HG03135 (cell line): ENCODE data around the gene CLDN5.

Experiments
- ATAC-seq: cut with Tn5 transposase; IDR thresholded peaks from one replicate; pipeline ENCODE4 v1.9.1; 2021; ENCODE audit warnings: mild to moderate bottlenecking, moderate library complexity; ENCODE audit not compliant: unreplicated experiment

CLDN5 gene

DNA sequence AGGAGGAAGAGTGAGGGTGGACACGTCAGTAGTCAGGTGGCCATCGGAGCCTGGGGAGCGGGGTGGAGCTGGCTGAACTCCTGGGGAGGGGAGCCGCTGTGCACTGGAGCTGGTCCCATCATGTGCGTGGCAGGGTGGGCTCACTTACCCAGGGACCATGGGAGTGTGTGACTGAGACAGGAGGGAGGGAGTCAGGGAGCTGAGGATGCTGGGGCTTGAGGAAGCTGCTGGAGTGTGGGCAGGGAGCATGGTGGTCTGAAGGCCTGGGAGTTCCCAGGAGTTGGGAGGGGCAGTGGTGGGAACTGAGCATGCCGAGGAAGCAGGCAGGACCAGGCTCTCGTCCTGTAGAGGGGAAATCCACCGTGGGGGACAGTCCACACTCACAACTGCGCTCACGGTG is 18.0 kb downstream of the CLDN5 start:
- no peak for ATAC-seq

DNA sequence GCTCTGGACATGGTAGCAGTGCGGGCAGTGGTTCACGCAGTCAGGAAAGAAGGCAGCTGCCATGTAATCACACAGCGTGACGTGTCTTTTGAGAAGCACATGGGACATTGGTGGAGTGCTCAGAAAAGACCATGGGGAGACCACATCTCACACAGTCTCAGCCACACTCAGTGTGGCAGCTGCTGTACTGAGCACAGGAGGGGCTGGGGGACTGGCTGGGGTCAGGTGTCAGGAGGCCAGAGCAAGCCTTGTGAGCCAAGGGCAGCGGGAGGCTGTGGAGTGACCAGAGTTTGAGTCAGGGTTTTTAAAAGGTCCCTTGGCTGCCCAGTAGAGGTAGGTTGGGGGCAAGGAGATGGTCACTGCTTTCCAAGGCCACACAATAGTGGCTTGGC is 18.5 kb downstream of the CLDN5 start:
- ATAC-seq, result no peak

DNA sequence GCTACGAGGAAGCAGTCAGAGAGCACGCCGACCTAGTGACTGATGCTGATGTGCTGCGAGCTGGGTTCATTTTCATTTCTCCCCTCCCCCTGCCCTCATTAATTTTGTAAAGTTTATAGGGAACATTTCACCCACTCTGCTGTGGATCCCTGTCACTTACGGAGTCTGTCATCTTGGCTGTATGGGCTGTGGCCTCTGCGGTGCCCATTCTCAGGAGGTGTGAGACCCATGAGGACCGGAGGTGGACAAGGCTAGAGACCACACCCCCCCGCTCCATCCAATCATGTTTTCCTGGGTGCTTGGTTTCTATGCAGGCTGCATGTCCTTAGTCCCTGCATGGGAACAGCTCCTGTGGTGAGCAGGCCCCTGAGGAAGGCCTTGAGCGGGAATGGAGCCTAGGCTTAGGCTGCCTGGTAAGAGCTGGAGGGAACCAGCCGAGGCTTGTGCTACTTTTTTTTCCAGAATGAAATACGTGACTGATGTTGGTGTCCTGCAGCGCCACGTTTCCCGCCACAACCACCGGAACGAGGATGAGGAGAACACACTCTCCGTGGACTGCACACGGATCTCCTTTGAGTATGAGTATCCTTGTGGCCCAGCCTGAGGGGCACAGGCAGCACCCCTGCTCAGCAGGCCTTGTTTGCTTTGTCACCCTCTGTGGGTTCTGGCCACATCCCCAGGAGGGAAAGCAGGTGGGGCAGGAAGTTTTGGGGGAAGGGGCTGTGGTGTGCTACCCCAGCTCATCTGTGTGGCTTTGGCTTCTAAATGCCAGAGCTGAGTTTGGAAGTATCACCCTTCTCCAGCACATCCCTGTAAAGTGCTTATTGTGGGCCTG is 19.1 kb downstream of the CLDN5 start:
- no peak for ATAC-seq

DNA sequence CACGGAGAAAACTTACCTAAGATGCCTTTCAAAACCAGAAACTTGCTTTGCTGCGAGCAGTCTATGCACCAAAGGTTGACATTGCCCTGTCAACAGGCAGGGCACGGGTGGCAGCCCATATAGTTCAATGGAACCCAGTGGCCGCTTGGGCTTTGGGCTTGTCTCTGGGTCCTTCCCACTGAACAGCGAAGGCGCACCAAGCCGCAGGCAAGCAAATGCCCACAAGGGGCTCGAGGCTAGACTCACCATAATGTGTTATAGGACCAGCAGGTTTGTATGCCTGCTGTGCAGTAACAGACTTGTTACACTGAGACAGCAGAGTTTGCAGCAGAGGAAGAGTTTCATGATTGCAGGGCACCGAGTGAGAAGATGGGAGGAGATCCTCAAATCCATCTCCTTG is 20.3 kb downstream of the CLDN5 start:
- no peak for ATAC-seq

DNA sequence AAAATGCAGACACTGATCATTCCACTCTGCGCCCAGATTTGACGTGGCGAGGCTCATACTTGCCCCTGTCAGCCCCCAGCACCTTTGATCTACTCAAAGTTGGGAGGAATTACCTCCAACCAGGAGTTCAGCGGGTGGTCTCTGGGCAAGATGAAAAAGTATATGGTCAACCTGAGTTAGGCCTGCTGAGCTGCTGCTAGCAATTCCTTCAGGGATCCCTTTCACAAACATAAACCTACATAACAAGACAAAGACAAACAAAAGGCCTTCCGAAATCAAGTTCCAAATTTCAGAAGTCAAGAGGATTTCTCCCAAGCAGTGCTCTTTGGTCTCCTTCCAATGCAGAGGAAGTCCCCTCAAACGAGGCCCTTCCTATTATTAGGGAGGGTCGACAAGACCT is 20.8 kb downstream of the CLDN5 start:
- no peak for ATAC-seq

DNA sequence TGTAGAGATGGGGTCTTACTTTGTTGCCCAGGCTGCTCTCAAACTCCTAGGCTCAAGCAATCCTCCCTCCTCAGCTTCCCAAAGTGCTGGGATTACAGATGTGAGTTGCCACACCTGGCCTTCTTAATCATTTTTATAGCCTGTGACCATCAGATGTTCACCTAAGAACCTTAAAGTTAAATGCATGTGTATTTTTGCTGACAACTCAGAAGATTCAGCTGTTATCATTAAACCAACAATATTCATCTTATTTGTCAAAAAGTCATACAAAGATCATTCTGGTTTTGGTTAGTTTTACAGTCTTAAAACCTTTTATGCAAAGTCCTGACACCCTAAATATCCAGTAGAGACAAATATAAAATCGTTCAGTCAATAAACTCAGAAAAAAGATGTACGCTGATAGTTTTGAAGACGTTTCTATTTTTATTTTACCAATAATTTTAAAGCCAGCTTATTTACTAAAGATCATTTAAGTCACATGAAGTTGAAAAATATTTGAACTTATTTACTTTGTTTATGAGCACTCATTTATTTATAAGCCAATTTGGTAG is 22.2 kb downstream of the CLDN5 start:
- no peak for ATAC-seq

DNA sequence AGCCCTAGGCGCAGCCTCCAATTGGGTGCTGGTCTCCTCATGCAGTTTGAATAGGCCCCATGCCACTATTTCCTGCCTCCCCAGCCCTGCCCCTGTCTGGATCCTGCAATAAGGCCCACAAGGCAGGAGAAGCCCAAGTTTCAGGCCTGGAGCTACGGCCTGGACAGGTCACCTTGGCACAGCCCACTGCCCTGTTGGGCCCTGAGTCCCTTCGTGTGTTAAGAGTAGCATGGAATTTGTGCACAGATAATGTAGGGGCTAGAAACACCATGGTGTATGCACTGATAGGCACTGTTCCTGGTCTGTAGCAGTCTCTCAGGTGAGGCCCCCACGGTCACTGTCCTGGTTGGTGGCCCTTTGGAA is 24.3 kb downstream of the CLDN5 start:
- ATAC-seq, result no peak

DNA sequence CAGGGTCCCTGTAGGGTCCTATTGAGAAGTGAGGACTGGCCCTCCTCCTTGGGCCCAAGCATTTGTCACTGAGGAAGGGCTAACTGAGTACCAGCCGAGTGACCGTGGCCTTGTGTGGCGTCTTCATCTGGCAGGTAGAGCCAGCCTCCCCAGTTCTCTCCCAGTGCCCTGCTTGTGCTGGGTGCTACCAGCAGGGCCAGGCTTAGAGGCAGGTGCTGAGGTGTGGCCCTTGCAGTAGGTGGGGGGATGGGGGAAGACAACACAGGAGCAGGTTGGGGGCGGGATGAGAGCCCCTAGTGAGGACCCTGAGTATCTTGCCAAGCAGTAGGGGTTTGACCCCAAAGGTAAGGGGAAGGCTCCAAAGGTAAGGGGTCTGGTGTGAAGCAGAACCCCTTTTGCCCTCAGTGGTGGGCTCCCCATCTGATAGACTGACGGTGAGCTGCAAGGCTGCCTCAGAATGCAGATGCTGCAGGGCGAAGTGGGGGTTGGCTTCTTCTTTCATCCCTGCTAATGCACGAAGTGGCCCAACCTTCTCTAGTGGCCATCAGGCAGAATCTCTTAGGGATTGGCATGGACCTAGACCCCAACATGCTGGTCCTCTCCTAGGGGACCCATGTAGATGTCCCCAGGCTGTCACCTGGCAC is 24.9 kb downstream of the CLDN5 start:
- no peak for ATAC-seq

DNA sequence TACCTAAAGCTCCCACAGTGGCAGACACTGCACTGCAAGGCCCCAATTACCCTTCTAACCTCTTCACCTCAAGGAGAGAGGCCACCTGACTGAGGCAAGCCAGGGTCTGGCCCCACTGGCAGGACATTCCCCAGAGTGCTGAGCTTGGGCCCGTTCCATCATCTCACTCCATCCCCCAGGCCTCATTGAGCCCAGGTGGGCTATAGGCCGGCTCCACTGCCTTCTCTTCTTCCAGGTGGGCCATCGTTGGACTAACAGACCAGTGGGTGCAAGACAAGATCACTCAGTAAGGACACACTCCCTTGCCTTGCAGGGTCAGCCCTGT is 25.4 kb downstream of the CLDN5 start:
- ATAC-seq, result no peak

DNA sequence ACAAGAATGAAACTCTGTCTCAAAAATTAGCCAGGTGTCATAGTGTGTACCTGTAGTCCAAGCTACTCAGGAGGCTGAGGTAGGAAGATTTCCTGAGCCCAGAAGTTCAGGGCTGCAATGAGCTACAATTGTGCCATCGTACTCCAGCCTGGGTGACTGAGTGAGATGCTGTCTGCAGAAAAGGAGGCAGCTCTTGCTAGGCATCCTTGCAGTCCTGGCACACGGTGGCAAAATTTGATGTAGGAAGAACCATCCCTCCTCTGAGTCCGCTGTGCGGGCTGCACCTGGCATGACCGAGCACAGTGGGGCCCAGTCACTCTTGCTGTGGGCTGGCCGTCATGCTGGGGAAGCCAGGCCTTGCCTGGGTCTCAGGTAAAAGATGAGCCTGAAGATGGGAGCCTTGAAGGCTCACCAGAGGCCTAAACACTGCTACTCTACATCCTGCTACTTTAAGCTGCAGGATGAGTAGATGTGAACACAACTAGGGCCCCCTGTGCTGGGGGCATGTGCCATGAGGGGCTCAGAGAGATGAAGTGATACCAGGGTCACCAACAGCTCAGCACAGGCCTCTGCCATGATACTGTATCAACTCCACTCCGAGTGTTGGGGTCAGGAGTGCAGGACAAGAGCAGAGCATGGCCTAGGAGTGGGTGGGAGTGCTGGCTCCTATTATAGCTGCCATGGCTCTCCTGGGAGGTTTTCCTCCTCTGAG is 25.9 kb downstream of the CLDN5 start:
- no peak for ATAC-seq

DNA sequence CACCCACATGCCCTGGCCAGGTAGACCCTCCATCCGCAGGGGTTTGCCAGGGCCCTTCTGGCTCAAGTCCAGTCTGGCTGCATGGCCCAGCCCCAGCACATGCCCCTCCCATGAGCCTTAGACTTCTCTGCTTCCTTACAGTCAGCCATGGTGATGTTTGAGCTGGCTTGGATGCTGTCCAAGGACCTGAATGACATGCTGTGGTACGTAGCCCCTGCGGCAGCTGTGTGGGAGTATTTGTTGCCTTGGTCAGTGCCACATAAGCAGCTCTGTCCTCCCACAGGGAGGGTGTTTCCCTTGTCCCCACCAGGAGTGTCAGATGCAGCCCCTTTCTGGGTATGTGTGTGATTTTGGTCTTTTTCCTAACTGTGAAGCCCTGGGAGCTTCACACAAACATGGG is 27.0 kb downstream of the CLDN5 start:
- no peak for ATAC-seq

DNA sequence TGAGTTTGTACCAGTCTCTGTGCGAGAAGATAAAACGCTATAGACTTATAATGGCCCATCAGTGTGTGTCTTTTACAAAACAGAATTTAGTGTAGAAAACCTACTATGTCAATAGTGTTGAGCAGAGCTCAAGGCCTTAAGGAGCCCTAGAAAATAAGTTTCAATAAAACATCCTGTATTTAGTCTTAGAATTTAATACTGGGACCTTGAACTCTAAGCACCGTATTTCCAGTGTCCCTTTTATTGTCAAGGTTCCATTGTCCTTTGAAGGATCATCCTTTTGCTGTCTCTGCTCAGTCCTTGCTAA is 27.9 kb downstream of the CLDN5 start:
- no peak for ATAC-seq

DNA sequence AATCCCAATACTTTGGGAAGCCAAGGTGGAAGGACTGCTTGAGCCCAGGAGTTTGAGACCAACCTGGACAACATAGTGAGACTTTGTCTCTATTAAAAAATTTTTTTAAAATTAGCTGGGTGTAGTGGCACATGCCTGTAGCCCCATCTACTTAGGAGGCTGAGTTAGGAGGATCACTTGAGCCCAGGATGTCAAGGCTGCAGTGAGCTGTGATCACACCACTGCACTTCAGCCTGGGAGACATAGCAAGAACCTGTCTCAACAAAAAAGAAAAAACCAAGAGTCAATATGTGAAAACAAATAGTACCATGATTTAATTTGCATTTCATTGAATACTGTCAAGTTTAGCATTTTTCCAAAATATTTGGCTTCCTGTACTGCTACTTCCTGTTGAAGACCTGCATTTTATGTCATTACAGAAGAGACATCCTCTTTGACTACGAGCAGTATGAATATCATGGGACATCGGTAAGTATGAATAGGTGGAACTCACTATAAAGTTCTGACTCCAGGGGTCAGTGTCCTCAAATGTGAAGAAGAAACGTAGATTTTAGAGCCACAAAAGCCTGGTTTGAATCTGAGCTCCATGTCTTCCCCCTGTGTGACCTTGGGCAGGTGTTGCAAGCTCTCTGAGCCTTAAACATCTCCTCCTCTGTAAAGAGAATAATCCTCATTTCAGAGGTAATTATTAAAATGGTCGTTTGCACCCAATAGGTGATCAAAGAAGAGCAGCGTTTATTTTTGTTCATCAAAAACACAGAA is 28.5 kb downstream of the CLDN5 start:
- no peak for ATAC-seq

DNA sequence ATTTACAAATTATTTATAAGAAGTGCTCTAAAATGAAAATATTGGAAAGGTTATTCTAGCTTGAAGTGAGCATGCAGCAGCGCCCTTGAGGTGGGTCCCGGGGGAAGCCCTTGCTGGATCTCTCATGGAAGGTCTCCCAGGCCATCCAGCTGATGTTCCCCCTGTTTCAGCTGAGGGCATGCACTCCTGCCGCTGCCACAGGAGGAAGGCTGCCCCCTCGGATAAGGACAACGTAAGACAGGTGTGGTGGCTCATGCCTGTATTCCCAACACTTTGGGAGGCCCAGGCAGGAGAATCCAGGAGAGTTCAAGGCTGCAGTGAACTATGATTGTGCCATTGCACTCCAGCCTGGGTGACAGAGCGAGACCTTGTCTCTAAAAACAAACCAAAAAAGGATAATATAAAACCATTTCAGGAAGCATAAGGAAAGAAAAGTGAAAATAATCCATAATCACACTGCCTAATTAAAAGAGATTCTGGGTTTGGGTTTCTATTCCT is 29.5 kb downstream of the CLDN5 start:
- ATAC-seq, result no peak

DNA sequence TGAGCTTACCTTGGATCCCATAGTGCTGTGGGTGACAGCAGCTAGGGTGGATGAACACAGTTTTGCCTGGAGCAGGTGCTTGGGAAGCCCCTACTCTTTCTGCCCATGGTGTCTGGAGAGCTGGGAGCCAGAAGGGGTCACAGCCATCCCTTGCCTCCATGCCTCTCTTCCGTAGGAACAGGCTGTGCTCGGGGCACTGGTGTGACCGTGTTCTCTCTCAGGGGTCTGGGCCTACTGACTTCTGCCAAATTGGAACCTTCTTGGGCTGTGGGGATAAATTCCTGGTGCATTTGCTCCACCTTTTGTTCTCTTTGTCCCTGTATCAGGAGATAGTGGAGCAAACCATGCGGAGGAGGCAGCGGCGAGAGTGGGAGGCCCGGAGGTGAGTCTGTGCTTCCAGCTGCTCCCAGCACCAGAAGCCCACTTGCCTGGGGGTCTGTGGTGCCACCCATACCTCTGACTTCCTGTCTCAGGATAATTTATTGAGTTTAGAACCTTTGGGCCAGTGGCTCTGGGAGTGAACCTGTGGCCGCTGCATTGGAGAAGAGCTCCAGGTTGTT is 30.1 kb downstream of the CLDN5 start:
- no peak for ATAC-seq

DNA sequence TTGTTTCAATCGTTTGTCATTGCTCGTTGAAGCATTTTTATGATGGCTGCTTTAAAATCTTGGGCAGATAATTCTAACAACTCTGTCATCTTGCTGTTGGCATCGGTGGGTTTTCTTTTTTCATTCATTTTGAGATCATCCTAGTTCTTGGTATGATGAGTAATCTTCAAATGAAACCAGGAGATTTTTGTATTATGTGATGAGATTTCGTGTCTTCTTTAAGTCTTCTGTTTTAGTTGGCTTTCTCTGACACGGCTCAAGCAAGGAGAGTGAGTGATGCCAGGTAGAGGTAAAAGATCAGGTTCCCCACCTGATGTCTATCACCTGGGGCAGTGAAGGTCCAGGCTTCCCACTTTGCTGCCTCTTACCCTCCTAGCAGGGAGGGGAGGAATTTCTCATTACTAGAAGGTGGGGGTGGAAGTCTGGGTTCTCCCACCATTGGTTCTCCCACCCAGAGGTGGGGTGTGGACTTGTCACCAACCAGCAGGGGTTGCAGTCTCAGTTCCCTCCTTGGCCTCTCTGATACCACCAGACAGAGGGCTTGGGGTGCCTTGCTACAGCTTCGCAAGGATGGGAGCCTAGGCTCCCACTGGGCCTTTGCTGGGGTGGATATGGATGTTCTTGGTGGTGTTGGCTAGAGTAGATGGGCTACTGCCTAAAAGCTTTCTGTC is 31.6 kb downstream of the CLDN5 start:
- ATAC-seq, result no peak

DNA sequence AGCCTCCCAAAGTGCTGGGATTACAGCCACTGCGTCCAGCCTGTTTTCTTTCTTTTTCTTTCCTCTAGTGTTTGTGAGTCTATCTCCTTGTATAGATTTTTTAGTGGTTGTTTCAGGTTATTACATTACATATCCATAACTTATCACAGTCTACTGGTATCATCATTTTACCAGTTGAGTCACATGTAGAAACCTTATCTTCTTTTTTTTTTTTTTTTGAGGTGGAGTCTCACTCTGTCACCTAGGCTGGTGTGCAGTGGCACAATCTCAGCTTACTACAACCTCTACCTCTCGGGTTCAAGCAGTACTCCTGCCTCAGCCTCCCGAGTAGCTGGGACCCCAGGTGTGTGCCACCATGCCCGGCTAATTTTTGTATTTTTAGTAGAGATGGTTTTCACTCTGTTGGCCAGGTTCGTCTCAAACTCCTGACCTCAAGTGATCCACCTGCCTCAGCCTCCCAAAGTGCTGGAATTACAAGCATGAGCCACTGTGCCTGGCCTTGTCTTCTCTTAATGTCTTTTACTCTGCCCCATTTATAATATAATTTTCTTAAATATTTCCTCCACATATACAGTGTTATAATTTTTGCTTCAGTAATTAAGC is 33.5 kb downstream of the CLDN5 start:
- no peak for ATAC-seq

DNA sequence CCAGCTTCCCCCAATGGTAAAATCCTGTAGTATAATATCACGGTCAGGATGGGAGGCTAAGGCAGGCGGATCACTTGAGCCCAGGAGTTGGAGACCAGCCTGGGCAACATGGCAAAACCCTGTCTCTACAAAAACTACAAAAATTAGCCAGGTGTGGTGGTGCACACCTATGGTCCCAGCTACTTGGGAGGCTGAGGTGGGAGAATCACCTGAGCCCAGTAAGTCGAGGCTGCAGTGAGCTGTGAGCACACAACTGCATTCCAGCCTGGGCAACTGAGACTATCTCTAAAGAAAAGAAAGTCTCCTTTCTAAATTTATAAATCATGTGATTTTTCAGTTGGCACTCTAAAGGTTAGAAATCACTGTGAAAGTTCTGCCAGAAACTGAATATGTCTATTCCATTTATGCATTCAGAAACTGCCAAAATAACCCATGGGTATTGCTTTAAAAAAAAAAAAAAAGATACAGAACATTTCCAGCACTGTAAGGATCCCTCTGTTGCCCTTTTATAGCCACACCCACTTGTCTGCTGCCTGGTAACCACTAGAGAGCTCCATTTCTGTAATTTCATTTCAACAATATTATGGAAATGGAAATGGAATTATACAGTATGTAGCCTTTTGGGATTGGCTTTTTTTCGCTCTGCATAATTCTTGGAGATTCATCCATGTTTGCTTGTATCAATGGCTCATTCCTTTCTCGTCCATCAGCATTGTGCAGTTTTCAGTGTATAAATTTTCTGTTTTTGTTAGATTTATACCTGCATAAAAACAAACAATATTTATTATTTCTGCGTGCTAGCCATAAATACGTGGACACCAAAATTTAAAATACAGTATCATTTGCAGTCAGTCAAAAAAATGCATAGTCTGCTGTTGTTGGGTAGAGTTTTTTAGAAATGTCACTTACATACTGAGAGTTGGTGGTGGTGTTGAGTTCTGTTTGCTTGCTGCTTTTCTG is 35.0 kb downstream of the CLDN5 start:
- ATAC-seq, result no peak

DNA sequence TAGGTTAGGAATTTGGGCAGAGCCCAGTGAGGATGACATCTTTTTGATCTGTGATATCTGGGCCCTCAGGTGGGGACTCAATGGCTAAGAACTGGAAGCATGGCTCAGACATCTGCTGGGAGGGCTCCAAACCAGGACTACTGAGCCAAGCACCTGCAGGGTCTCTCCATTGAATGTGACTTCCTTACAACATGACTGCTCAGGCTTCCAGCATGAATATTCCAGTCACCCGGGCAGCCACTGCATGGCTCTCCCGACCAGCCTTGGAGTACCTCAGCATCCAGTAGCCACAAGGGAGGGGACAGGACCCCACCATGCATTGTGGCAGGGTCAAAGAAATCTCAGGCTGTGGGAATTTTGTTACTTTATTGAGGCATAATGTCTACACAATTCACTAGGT is 35.9 kb downstream of the CLDN5 start:
- ATAC-seq, result no peak
